Measurements from ENCODE around the gene GAGE12F.

DNA sequence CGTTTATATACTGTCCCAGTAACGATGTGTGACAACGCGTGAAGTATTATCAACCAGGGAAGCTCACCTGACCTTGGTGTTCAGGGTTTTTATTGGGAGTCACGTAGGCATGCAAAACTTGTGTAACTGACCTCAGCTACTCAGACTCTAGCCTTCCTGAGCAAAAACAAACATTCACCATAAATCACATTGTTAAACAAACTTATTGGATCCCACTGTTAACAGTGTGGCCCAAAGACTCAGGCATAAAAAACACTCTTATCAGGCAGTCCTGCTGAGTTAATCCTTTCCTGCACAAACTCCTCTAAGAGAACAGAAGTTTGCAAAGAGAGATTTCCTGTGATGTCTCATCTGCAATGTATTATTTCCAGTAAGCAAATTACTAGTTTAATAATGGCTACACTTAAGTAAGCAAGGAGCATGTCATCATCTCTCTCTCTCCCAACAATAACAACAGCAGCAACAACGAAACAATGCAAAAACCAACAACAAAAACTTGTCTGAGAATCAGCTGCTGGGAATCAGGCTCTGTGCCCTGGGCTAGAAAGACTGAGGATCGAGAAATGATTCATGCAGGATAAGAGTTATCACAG is 50.2 kb downstream of the GAGE12F start:
- no peak for TF ChIP-seq POLR2A (IDR thresholded peaks at IDR 0.05)
- TF ChIP-seq, protein P1, sequence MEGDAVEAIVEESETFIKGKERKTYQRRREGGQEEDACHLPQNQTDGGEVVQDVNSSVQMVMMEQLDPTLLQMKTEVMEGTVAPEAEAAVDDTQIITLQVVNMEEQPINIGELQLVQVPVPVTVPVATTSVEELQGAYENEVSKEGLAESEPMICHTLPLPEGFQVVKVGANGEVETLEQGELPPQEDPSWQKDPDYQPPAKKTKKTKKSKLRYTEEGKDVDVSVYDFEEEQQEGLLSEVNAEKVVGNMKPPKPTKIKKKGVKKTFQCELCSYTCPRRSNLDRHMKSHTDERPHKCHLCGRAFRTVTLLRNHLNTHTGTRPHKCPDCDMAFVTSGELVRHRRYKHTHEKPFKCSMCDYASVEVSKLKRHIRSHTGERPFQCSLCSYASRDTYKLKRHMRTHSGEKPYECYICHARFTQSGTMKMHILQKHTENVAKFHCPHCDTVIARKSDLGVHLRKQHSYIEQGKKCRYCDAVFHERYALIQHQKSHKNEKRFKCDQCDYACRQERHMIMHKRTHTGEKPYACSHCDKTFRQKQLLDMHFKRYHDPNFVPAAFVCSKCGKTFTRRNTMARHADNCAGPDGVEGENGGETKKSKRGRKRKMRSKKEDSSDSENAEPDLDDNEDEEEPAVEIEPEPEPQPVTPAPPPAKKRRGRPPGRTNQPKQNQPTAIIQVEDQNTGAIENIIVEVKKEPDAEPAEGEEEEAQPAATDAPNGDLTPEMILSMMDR (IDR thresholded peaks at IDR 0.05): no peak
- TF ChIP-seq EP300 (IDR thresholded peaks at IDR 0.05): no peak
